OCI-LY3 (cell line): ENCODE results near the gene NIF3L1.

ENCODE experiments used
- H2AFZ ChIP-seq: fragments of 200-600, 300-600 bp; shearing (Covaris generic); 2 replicates; pipeline ENCODE4 v1.6.0; 2014; ENCODE audit warnings: antibody characterized with exemption, low read depth, low read length
- H3K27ac ChIP-seq: fragments of 200-600, 300-600 bp; sonication (generic); 2 replicates; pipeline ENCODE4 v1.5.1; 2014; ENCODE audit warnings: mild to moderate bottlenecking, low read length, moderate library complexity, mixed read lengths
- H3K27me3 ChIP-seq: fragments of 200-600, 300-600 bp; sonication (generic); 2 replicates; pipeline ENCODE4 v1.6.1; 2014; ENCODE audit warnings: low read depth, low read length, mixed read lengths
- H3K36me3 ChIP-seq: fragments of 200-600, 300-600 bp; sonication (generic); replicated peaks from 2 replicates; pipeline ENCODE3; 2014; ENCODE audit warnings: low read depth, low read length, mixed read lengths
- H3K4me1 ChIP-seq: fragments of 300-600, 200-600 bp; sonication (generic); 2 replicates; pipeline ENCODE4 v1.6.1; 2014; ENCODE audit warnings: low read length, mixed read lengths
- H3K4me2 ChIP-seq: fragments of 200-600, 300-600 bp; sonication (generic); 2 replicates; pipeline ENCODE4 v1.6.1; 2014; ENCODE audit warnings: low read length, mixed read lengths
- H3K4me3 ChIP-seq: fragments of 300-600, 200-600 bp; sonication (generic); 2 replicates; pipeline ENCODE4 v1.5.1; 2014; ENCODE audit warnings: antibody characterized with exemption, mild to moderate bottlenecking, low read length, moderate library complexity
- H3K79me2 ChIP-seq: fragments of 300-600, 200-600 bp; shearing (Covaris generic); 2 replicates; pipeline ENCODE4 v1.6.1; 2014; ENCODE audit warnings: mild to moderate bottlenecking, low read length, mixed read lengths
- H3K9ac ChIP-seq: fragments of 300-600, 200-600 bp; shearing (Covaris generic); 2 replicates; pipeline ENCODE4 v1.6.0; 2014; ENCODE audit warnings: mild to moderate bottlenecking, low read length, moderate library complexity
- H3K9me3 ChIP-seq: fragments of 200-600, 300-600 bp; shearing (Covaris generic); 2 replicates; pipeline ENCODE4 v1.6.1; 2014; ENCODE audit warnings: low read length, mixed read lengths; ENCODE audit not compliant: insufficient read depth
- H4K20me1 ChIP-seq: fragments of 200-600, 300-600 bp; sonication (generic); 2 replicates; pipeline ENCODE4 v1.6.1; 2016; ENCODE audit warnings: low read length, mixed read lengths; ENCODE audit not compliant: insufficient read depth
- EZH2phosphoT487 ChIP-seq: fragments of 200-600 bp; shearing (Covaris generic); IDR thresholded peaks from 2 replicates; pipeline ENCODE4 v1.6.1; 2018; ENCODE audit warnings: antibody characterized with exemption, mixed run types, low read depth
- TF ChIP-seq, protein P1 (sequence below): fragments of 200-600, 300-600 bp; sonication (generic); IDR thresholded peaks from 2 replicates; pipeline ENCODE4 v1.5.1; 2014; ENCODE audit warnings: antibody characterized with exemption, low read length, low read depth

The NIF3L1 gene

DNA sequence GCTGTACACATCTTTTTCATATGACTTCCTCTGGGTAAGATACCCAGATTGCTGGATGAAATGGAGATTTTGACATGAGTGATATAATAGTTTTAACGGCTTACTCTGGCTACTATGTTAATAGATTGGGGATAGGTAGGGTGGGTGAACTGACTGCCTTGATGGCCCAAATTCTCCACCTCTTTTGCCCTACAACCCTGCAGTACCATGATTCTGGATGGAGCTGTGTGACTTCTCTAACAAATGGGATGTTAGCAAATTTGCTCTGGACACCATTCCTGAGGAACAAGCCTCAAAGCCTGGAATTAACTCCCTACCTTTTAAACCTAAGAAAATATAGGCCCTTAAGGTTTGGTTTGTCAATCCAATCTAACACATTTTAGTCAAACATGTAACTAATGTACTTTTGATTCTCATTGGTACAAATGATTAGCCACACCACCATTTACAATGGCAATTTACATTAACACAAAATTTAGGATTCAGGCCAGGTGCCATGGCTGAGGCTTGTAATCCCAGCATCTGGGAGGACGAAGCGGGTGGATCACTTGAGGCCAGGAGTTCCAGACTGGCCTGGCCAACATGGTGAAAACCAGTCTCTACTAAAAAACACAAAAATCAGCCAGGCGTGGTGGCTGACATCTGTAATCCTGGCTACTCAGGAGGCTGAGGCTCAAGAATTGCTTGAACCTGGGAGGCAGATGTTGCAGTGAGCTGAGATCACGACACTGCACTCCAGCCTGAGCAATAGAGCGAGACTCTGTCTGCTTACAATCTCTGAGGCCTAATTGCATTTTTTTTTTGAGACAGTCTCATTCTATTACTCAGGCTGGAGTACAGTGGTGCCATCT is 37.5 kb upstream of the NIF3L1 start:
- no peaks in the 10 kb centered on the region for H3K4me1 ChIP-seq
- no peak overlapping the region for H3K4me3 ChIP-seq
- H3K79me2 ChIP-seq, result peaks cover 2% of the 10 kb centered on the region; the same call in 1 of the 2 replicates
- H3K27ac ChIP-seq, result no peak overlapping the region
- H3K27me3 ChIP-seq, result no peaks in the 10 kb centered on the region
- H4K20me1 ChIP-seq, result peaks cover 9% of the 10 kb centered on the region; the same call in 1 of the 2 replicates
- H3K36me3 ChIP-seq, result peaks cover 44% of the 10 kb centered on the region
- TF ChIP-seq, protein P1, sequence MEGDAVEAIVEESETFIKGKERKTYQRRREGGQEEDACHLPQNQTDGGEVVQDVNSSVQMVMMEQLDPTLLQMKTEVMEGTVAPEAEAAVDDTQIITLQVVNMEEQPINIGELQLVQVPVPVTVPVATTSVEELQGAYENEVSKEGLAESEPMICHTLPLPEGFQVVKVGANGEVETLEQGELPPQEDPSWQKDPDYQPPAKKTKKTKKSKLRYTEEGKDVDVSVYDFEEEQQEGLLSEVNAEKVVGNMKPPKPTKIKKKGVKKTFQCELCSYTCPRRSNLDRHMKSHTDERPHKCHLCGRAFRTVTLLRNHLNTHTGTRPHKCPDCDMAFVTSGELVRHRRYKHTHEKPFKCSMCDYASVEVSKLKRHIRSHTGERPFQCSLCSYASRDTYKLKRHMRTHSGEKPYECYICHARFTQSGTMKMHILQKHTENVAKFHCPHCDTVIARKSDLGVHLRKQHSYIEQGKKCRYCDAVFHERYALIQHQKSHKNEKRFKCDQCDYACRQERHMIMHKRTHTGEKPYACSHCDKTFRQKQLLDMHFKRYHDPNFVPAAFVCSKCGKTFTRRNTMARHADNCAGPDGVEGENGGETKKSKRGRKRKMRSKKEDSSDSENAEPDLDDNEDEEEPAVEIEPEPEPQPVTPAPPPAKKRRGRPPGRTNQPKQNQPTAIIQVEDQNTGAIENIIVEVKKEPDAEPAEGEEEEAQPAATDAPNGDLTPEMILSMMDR, result no peak
- H3K9me3 ChIP-seq, result no peaks in the 10 kb centered on the region
- no peak overlapping the region for H2AFZ ChIP-seq
- H3K4me2 ChIP-seq, result no peak overlapping the region
- no peak overlapping the region for H3K9ac ChIP-seq

DNA sequence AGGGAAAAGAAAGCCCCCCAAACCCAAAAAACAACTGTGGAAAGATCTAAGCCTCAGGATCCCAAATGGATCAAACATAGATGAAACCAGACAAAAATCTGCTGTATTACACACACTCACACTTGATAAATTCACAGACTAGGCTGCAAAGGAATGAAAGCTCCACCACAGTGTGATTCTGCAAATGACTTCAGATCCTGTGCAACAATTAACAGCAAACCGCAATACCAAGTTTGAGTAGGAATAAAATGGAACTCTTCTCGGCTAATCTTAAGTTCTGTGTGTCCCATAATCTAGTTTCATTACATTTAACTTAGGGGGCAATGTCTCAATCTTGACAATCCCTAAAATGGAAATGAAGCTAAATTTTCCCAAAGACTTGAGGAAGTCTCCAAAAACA is 36.6 kb upstream of the NIF3L1 start:
- Histone ChIP-seq H3K27ac (no peak overlapping the region), H3K27me3 (no peaks in the 10 kb centered on the region), H3K9me3 (no peaks in the 10 kb centered on the region), H3K36me3 (peaks cover 54% of the 10 kb centered on the region), H3K4me3 (no peak overlapping the region), H2AFZ (no peak overlapping the region), H4K20me1 (peaks cover 14% of the 10 kb centered on the region), H3K4me2 (no peak overlapping the region), H3K9ac (no peak overlapping the region), H3K79me2 (peaks cover 11% of the 10 kb centered on the region), H3K4me1 (no peaks in the 10 kb centered on the region)
- TF ChIP-seq, protein P1, result no peak
- TF ChIP-seq EZH2phosphoT487, result no peak

DNA sequence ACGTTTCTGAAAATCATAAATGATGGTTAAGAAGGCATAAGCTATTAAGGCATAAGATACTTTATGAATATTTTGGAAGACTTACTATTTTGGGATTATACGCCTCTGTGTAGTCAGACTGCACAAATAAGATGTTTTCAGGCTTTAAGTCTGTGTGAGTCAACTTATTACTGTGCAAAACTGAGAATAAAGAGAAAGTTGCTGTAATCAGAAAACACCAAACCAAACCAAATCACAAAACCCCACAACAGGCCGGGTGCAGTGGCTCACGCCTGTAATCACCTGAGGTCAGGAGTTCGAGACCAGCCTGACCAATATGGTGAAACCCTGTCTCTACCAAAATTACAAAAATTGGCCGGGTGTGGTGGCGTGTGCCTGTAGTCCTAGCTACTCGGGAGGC is 32.4 kb upstream of the NIF3L1 start:
- H3K36me3 ChIP-seq, result peaks cover 88% of the 10 kb centered on the region
- H3K27ac ChIP-seq, result no peak overlapping the region
- no peaks in the 10 kb centered on the region for H3K9me3 ChIP-seq
- no peak overlapping the region for H3K9ac ChIP-seq
- H4K20me1 ChIP-seq, result peaks cover 41% of the 10 kb centered on the region
- H2AFZ ChIP-seq, result no peak overlapping the region
- H3K4me2 ChIP-seq, result no peak overlapping the region
- H3K4me3 ChIP-seq, result no peak overlapping the region
- H3K27me3 ChIP-seq, result no peaks in the 10 kb centered on the region
- H3K79me2 ChIP-seq, result peaks cover 53% of the 10 kb centered on the region
- TF ChIP-seq EZH2phosphoT487, result no peak
- TF ChIP-seq, protein P1, result no peak
- H3K4me1 ChIP-seq, result peaks cover 10% of the 10 kb centered on the region

DNA sequence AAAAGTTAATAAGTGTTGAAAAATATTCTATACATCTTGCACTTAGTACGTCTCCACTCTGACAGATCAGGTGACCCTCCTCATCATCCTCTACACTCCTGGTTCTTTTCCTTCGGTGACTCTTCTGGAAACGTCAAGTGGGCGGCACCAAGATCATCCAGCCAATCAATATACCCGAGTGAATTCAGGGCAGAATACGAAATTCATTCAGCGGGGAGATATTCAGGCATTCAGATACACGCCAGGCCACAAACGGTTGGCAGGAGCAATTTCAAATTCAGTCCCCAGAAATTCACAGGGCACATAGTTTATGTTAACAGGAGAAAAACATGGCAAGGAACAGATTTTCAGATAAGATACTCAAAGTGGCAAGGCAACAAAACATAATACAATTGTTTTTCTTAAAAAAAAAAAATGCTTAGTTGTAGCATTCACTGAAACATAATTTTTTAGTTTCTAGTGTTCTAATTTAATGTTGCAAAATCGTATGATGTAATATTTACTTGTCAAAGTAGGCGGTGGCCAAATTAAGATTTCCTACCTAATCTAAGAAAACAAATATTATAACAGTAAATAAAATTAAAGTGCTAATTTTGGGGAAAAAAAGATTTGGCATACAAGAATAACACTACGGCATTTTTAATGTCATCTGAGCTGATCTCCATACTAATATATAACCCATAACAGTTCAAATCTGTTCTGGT is 28.9 kb upstream of the NIF3L1 start:
- Histone ChIP-seq H3K27me3 (no peaks in the 10 kb centered on the region), H3K36me3 (peaks cover 72% of the 10 kb centered on the region), H3K9ac (no peak overlapping the region), H4K20me1 (peaks cover 47% of the 10 kb centered on the region), H3K9me3 (no peaks in the 10 kb centered on the region), H3K79me2 (peaks cover 80% of the 10 kb centered on the region), H3K4me1 (peaks cover 17% of the 10 kb centered on the region), H3K4me2 (no peak overlapping the region), H3K27ac (no peak overlapping the region), H3K4me3 (no peak overlapping the region), H2AFZ (no peak overlapping the region)
- TF ChIP-seq, protein P1, result no peak
- TF ChIP-seq EZH2phosphoT487, result no peak
